ENCODE measurements around the gene PFDN2.
"Not testable (repeated sequence)": the region's sequence is repeated elsewhere in the genome, so short reads cannot be mapped to it uniquely, and the experiment has no call there.

Gene PFDN2

GRCh38 chr1:161080441-161081405 lies 37.1 kb downstream of the PFDN2 start:
- DNase-seq = no peak

GRCh38 chr1:161079436-161080110 lies 38.3 kb downstream of the PFDN2 start:
- DNase-seq = no peak

- no peak for DNase-seq
Measured at GRCh38 chr1:161077426-161077825, 40.4 kb downstream of the PFDN2 start.

GRCh38 chr1:161076410-161076809 lies 41.4 kb downstream of the PFDN2 start:
- no peak for DNase-seq

GRCh38 chr1:161074676-161075368 lies 43.0 kb downstream of the PFDN2 start:
- DNase-seq = no peak

- DNase-seq = no peak
Measured at GRCh38 chr1:161073474-161074121, 44.2 kb downstream of the PFDN2 start.

GRCh38 chr1:161072751-161073449 lies 44.9 kb downstream of the PFDN2 start:
- no peak for DNase-seq

- DNase-seq = peak; percentile 56 to 64
Measured at GRCh38 chr1:161071886-161072371, 45.9 kb downstream of the PFDN2 start.

GRCh38 chr1:161070761-161071160 lies 47.1 kb downstream of the PFDN2 start:
- no peak for DNase-seq

GRCh38 chr1:161069731-161070270 lies 48.0 kb downstream of the PFDN2 start, which contains the start of gene ARHGAP30:
Gene ARHGAP30 (minus strand): TSS chr1:161069891. CDS start chr1:161069624, 267 bp downstream.
- DNase-seq = peak; percentile 84 to 89

- DNase-seq = peak; percentile 28 to 37
Measured at GRCh38 chr1:161069241-161069640, 48.6 kb downstream of the PFDN2 start.

- DNase-seq = peak; percentile 84 to 90
Measured at GRCh38 chr1:161068306-161069234, 49.3 kb downstream of the PFDN2 start.

GRCh38 chr1:161066694-161067093 lies 51.1 kb downstream of the PFDN2 start:
- no peak for DNase-seq

- not testable (repeated sequence) for DNase-seq
Measured at GRCh38 chr1:161065681-161066080, 52.2 kb downstream of the PFDN2 start.

- DNase-seq = not testable (repeated sequence)
Measured at GRCh38 chr1:161063936-161064335, 53.9 kb downstream of the PFDN2 start.

GRCh38 chr1:161061419-161061818 lies 56.4 kb downstream of the PFDN2 start:
- no peak for DNase-seq

GRCh38 chr1:161059293-161059692 lies 58.5 kb downstream of the PFDN2 start:
- no peak for DNase-seq

GRCh38 chr1:161054805-161055204 lies 63.0 kb downstream of the PFDN2 start:
- DNase-seq = peak in 1 of 2 experiments; percentile 38

- DNase-seq = no peak
Measured at GRCh38 chr1:161054232-161054631, 63.6 kb downstream of the PFDN2 start.

GRCh38 chr1:161052899-161053298 lies 64.9 kb downstream of the PFDN2 start:
- no peak for DNase-seq

Measured in activated CD4-positive, alpha-beta T cell treated with anti-CD3 and anti-CD28 coated beads, Interleukin-2, amount 50 U/mL, for 48 hours (primary cell).